HepG2 (cell line): Measurements from ENCODE around the gene NUP93. TPM values are rescaled to one million over a fixed set of nuclear protein-coding genes. Genes with fewer than 3 reads are reported as not detected.
A peak's percentile ranks its signal among the peaks of the same experiment; 100 is the strongest.

ENCODE experiments used
- FOXM1 ChIP-seq: sonication (generic); formaldehyde crosslinking; IDR thresholded peaks from 2 replicates; pipeline ENCODE4 v1.5.0; 2020; ENCODE audit warnings: missing genetic modification reagents
- MZF1 ChIP-seq: sonication (generic); formaldehyde crosslinking; IDR thresholded peaks from 2 replicates; pipeline ENCODE4 v1.8.1; 2023; ENCODE audit warnings: mild to moderate bottlenecking, missing genetic modification reagents, borderline replicate concordance
- POLR2AphosphoS2 ChIP-seq: IDR thresholded peaks from 2 replicates; pipeline ENCODE4 v1.6.1; 2011; ENCODE audit warnings: low read depth, low read length, improper control_type of control experiment
- RBFOX2 ChIP-seq: fragments of 200-400 bp; formaldehyde crosslinking; IDR thresholded peaks from 2 replicates; pipeline ENCODE4 v1.6.1; 2017; ENCODE audit warnings: low read depth, mild to moderate bottlenecking, low read length
- RFX3 ChIP-seq: IDR thresholded peaks from 2 replicates; pipeline ENCODE4 v1.6.1; 2016; ENCODE audit warnings: missing biosample characterization, missing genetic modification reagents
- SNAPC2 ChIP-seq: sonication (generic); formaldehyde crosslinking; IDR thresholded peaks from 2 replicates; pipeline ENCODE4 v1.8.1; 2022; ENCODE audit warnings: mild to moderate bottlenecking, missing genetic modification reagents
- TBX2 ChIP-seq: sonication (generic); formaldehyde crosslinking; IDR thresholded peaks from 2 replicates; pipeline ENCODE4 v1.5.0; 2020; ENCODE audit warnings: missing genetic modification reagents, mild to moderate bottlenecking, borderline replicate concordance
- TBX3 ChIP-seq: fragments of 450-650 bp; IDR thresholded peaks from 2 replicates; pipeline ENCODE4 v1.6.1; 2017; ENCODE audit warnings: antibody characterized with exemption, mild to moderate bottlenecking, inconsistent platforms, borderline replicate concordance
- ZMYM4 ChIP-seq: sonication (generic); formaldehyde crosslinking; IDR thresholded peaks from 2 replicates; pipeline ENCODE4 v1.8.1; 2023; ENCODE audit warnings: mild to moderate bottlenecking, missing genetic modification reagents
- ZNF260 ChIP-seq: sonication (generic); formaldehyde crosslinking; IDR thresholded peaks from 2 replicates; pipeline ENCODE4 v1.4.0; 2020; ENCODE audit warnings: missing genetic modification reagents, low read depth, mild to moderate bottlenecking, borderline replicate concordance
- ZNF577 ChIP-seq: sonication (generic); formaldehyde crosslinking; IDR thresholded peaks from 2 replicates; pipeline ENCODE4 v1.4.0; 2020; ENCODE audit warnings: mild to moderate bottlenecking, low read depth, missing genetic modification reagents, borderline replicate concordance
- ZNF775 ChIP-seq: sonication (generic); formaldehyde crosslinking; IDR thresholded peaks from 2 replicates; pipeline ENCODE4 v1.4.0; 2020; ENCODE audit warnings: missing genetic modification reagents, mild to moderate bottlenecking, moderate library complexity, borderline replicate concordance
- ZSCAN21 ChIP-seq: sonication (generic); formaldehyde crosslinking; IDR thresholded peaks from 2 replicates; pipeline ENCODE4 v1.8.0; 2022; ENCODE audit warnings: mild to moderate bottlenecking, missing genetic modification reagents, moderate library complexity, borderline replicate concordance
- ZSCAN22 ChIP-seq: sonication (generic); formaldehyde crosslinking; IDR thresholded peaks from 2 replicates; pipeline ENCODE4 v1.4.0; 2020; ENCODE audit warnings: mild to moderate bottlenecking, missing genetic modification reagents
- polyA plus RNA-seq, 8 experiments: library from polyadenylated mRNA; depleted of rRNA in 3 of 8; stranded (reverse) in 7 of 8; unstranded in 1 of 8; fragments of >200 nt; fragmentation: Illumina TruSeq in 4 of 8; extraction: Trizol in 4 of 8; gene quantifications; 2 replicates each; pipeline versions ENCODE4 v1.2.1 to v1.2.3, GENCODE V29; 2011 to 2016; ENCODE audit warnings: low read depth in 4 of 8, missing spikeins in 1 of 8, mixed read lengths in 1 of 8; ENCODE audit not compliant: insufficient read depth in 1 of 8
- total RNA-seq, 5 experiments: library from RNA; depleted of rRNA; stranded (reverse); fragments of >200 nt; fragmentation: Illumina TruSeq; extraction: Trizol; gene quantifications; 2 replicates each; pipeline ENCODE4 v1.2.3, GENCODE V29; 2016; ENCODE audit warnings: low read depth in 1 of 5
- TF ChIP-seq, protein P1 (sequence below): sonication (generic); formaldehyde crosslinking; IDR thresholded peaks from 2 replicates; pipeline ENCODE4 v1.5.1; 2020; ENCODE audit warnings: mild to moderate bottlenecking, missing genetic modification reagents, moderate library complexity
- TF ChIP-seq, protein P2 (sequence below): sonication (generic); formaldehyde crosslinking; IDR thresholded peaks from 2 replicates; pipeline ENCODE4 v1.4.0; 2020; ENCODE audit warnings: missing genetic modification reagents, mild to moderate bottlenecking, borderline replicate concordance
- TF ChIP-seq, protein P3 (sequence below): sonication (generic); IDR thresholded peaks from 2 replicates; pipeline ENCODE4 v1.6.1; 2016; ENCODE audit warnings: low read depth, borderline replicate concordance
- TF ChIP-seq, protein P4 (sequence below): sonication (generic); formaldehyde crosslinking; IDR thresholded peaks from 2 replicates; pipeline ENCODE4 v1.4.0; 2020; ENCODE audit warnings: missing genetic modification reagents
- TF ChIP-seq, protein P5 (sequence below): sonication (generic); formaldehyde crosslinking; IDR thresholded peaks from 2 replicates; pipeline ENCODE4 v1.4.0; 2020; ENCODE audit warnings: mild to moderate bottlenecking, missing genetic modification reagents

NUP93 gene
- total and polyA plus RNA-seq, 2 of the 13 experiments (the other 11 are each of a cell fraction or from before 2014, with no cell fraction given): 58.5 to 140 TPM

DNA sequence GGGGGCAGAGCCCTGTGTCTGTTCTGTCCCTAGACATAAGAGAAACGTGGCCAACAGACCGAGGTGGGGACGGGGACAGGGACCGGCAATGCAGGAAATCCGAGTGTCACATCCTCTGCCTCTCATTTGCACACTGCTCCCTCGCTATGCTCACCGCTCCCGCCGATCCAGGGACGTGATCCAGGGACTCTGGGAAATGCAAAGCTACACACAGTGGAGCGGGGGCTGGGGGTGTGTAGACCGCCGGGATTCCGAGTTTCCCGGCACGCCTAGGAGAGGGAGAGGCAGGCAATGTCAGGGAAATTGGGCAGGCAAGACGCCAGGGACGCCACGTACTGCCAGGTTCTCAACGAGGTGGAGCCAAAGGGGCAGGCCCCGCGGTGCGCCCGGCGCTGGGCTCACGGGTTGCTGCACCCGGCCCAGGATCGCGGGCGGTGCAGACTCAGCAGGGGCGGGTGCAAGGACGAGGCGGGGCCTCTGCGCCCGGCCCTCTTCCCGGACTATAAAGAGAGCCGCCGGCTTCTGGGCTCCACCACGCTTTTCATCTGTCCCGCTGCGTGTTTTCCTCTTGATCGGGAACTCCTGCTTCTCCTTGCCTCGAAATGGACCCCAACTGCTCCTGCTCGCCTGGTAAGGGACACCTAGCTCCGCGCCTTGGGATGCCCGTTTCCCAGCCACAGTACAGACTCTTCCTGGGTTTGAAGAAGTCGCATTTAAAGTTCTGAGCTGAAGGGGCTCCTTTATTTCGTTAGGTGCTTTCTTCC lies 47.8 kb upstream of the NUP93 start, which contains the start of gene MT1X (continued):
- TF ChIP-seq, protein P1, sequence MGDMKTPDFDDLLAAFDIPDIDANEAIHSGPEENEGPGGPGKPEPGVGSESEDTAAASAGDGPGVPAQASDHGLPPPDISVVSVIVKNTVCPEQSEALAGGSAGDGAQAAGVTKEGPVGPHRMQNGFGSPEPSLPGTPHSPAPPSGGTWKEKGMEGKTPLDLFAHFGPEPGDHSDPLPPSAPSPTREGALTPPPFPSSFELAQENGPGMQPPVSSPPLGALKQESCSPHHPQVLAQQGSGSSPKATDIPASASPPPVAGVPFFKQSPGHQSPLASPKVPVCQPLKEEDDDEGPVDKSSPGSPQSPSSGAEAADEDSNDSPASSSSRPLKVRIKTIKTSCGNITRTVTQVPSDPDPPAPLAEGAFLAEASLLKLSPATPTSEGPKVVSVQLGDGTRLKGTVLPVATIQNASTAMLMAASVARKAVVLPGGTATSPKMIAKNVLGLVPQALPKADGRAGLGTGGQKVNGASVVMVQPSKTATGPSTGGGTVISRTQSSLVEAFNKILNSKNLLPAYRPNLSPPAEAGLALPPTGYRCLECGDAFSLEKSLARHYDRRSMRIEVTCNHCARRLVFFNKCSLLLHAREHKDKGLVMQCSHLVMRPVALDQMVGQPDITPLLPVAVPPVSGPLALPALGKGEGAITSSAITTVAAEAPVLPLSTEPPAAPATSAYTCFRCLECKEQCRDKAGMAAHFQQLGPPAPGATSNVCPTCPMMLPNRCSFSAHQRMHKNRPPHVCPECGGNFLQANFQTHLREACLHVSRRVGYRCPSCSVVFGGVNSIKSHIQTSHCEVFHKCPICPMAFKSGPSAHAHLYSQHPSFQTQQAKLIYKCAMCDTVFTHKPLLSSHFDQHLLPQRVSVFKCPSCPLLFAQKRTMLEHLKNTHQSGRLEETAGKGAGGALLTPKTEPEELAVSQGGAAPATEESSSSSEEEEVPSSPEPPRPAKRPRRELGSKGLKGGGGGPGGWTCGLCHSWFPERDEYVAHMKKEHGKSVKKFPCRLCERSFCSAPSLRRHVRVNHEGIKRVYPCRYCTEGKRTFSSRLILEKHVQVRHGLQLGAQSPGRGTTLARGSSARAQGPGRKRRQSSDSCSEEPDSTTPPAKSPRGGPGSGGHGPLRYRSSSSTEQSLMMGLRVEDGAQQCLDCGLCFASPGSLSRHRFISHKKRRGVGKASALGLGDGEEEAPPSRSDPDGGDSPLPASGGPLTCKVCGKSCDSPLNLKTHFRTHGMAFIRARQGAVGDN (CRISPR knock-in tag): peak; percentile 95
- TF ChIP-seq, protein P2, sequence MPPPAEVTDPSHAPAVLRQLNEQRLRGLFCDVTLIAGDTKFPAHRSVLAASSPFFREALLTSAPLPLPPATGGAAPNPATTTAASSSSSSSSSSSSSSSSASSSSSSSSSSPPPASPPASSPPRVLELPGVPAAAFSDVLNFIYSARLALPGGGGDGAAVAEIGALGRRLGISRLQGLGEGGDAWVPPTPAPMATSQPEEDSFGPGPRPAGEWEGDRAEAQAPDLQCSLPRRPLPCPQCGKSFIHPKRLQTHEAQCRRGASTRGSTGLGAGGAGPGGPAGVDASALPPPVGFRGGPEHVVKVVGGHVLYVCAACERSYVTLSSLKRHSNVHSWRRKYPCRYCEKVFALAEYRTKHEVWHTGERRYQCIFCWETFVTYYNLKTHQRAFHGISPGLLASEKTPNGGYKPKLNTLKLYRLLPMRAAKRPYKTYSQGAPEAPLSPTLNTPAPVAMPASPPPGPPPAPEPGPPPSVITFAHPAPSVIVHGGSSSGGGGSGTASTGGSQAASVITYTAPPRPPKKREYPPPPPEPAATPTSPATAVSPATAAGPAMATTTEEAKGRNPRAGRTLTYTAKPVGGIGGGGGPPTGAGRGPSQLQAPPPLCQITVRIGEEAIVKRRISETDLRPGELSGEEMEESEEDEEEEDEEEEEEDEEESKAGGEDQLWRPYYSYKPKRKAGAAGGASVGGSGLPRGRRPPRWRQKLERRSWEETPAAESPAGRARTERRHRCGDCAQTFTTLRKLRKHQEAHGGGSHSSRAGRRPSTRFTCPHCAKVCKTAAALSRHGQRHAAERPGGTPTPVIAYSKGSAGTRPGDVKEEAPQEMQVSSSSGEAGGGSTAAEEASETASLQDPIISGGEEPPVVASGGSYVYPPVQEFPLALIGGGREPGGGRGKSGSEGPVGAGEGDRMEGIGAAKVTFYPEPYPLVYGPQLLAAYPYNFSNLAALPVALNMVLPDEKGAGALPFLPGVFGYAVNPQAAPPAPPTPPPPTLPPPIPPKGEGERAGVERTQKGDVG (CRISPR knock-in tag): no peak
- TF ChIP-seq MZF1 (CRISPR knock-in tag) (no peak), ZNF260 (CRISPR knock-in tag) (no peak), TBX3 (no peak), SNAPC2 (CRISPR knock-in tag) (peak; percentile 31), RFX3 (CRISPR knock-in tag) (no peak), ZSCAN22 (CRISPR knock-in tag) (no peak), FOXM1 (CRISPR knock-in tag) (no peak), POLR2AphosphoS2 (no peak), ZSCAN21 (CRISPR knock-in tag) (peak; percentile 89; the same call in 1 of the 2 replicates), RBFOX2 (peak; percentile 96), ZNF577 (CRISPR knock-in tag) (no peak), TBX2 (CRISPR knock-in tag) (peak; percentile 70), ZMYM4 (CRISPR knock-in tag) (peak; percentile 88), ZNF775 (no peak)
- TF ChIP-seq, protein P3, sequence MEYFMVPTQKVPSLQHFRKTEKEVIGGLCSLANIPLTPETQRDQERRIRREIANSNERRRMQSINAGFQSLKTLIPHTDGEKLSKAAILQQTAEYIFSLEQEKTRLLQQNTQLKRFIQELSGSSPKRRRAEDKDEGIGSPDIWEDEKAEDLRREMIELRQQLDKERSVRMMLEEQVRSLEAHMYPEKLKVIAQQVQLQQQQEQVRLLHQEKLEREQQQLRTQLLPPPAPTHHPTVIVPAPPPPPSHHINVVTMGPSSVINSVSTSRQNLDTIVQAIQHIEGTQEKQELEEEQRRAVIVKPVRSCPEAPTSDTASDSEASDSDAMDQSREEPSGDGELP: no peak
- TF ChIP-seq, protein P4, sequence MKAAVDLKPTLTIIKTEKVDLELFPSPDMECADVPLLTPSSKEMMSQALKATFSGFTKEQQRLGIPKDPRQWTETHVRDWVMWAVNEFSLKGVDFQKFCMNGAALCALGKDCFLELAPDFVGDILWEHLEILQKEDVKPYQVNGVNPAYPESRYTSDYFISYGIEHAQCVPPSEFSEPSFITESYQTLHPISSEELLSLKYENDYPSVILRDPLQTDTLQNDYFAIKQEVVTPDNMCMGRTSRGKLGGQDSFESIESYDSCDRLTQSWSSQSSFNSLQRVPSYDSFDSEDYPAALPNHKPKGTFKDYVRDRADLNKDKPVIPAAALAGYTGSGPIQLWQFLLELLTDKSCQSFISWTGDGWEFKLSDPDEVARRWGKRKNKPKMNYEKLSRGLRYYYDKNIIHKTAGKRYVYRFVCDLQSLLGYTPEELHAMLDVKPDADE (CRISPR knock-in tag): no peak
- TF ChIP-seq, protein P5, sequence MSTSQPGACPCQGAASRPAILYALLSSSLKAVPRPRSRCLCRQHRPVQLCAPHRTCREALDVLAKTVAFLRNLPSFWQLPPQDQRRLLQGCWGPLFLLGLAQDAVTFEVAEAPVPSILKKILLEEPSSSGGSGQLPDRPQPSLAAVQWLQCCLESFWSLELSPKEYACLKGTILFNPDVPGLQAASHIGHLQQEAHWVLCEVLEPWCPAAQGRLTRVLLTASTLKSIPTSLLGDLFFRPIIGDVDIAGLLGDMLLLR: peak; percentile 75
